ENCODE data around the gene DAAM1.

Gene DAAM1

GRCh38 chr14:59181791-59182190 is 6.7 kb upstream of the DAAM1 start:
- Histone ChIP-seq H3K27me3 (peaks cover 26% of the 10 kb centered on the region), H3K36me3 (no peaks in the 10 kb centered on the region), H3K9me3 (no peaks in the 10 kb centered on the region), H3K27ac (no peak overlapping the region), H3K4me3 (ENCODE audit: low read depth in 1 of 2, low read length in 1 of 2) (no peak overlapping the region), H3K4me1 (ENCODE audit: control insufficient read depth in 1 of 2, insufficient read depth in 1 of 2, low read depth in 1 of 2, low read length in 1 of 2) (no peaks in the 10 kb centered on the region)
- no peak for TF ChIP-seq CTCF (IDR thresholded peaks at IDR 0.05)

- TF ChIP-seq CTCF (IDR thresholded peaks at IDR 0.05) = no peak
- H3K4me1 ChIP-seq (ENCODE audit: control insufficient read depth in 1 of 2, insufficient read depth in 1 of 2, low read depth in 1 of 2, low read length in 1 of 2) = peaks cover 3% of the 10 kb centered on the region in 2 experiments
- H3K27me3 ChIP-seq = peaks cover 35% of the 10 kb centered on the region
These were observed 5.8 kb upstream of the DAAM1 start for GRCh38 chr14:59182641-59183040.

GRCh38 chr14:59183150-59183549 is 5.3 kb upstream of the DAAM1 start:
- H3K27ac ChIP-seq = no peak overlapping the region
- no peaks in the 10 kb centered on the region for H3K36me3 ChIP-seq
- peaks cover 40% of the 10 kb centered on the region for H3K27me3 ChIP-seq
- TF ChIP-seq CTCF (IDR thresholded peaks at IDR 0.05) = no peak
- peaks cover 7 to 8% of the 10 kb centered on the region in 2 experiments for H3K4me1 ChIP-seq (ENCODE audit: control insufficient read depth in 1 of 2, insufficient read depth in 1 of 2, low read depth in 1 of 2, low read length in 1 of 2)
- H3K4me3 ChIP-seq (ENCODE audit: low read depth in 1 of 2, low read length in 1 of 2) = no peak overlapping the region
- no peaks in the 10 kb centered on the region for H3K9me3 ChIP-seq

More at GRCh38 chr14:59182641-59183040, 5.8 kb upstream of the DAAM1 start:
- H3K9me3 ChIP-seq = no peaks in the 10 kb centered on the region
- no peak overlapping the region for H3K4me3 ChIP-seq (ENCODE audit: low read depth in 1 of 2, low read length in 1 of 2)
- no peak overlapping the region for H3K27ac ChIP-seq
- H3K36me3 ChIP-seq = no peaks in the 10 kb centered on the region

- H3K27ac ChIP-seq = no peak overlapping the region
These were observed 4.1 kb upstream of the DAAM1 start for GRCh38 chr14:59184396-59184795.

GRCh38 chr14:59185676-59186075 is 2.8 kb upstream of the DAAM1 start:
- no peaks in the 10 kb centered on the region for H3K36me3 ChIP-seq
- peaks cover 25% of the 10 kb centered on the region in 2 experiments for H3K4me1 ChIP-seq (ENCODE audit: control insufficient read depth in 1 of 2, insufficient read depth in 1 of 2, low read depth in 1 of 2, low read length in 1 of 2)
- H3K4me3 ChIP-seq (ENCODE audit: low read depth in 1 of 2, low read length in 1 of 2) = no peak overlapping the region
- no peaks in the 10 kb centered on the region for H3K9me3 ChIP-seq
- H3K27ac ChIP-seq = no peak overlapping the region
- no peak for TF ChIP-seq CTCF (IDR thresholded peaks at IDR 0.05)
- peaks cover 56% of the 10 kb centered on the region for H3K27me3 ChIP-seq

More at GRCh38 chr14:59184396-59184795, 4.1 kb upstream of the DAAM1 start:
- H3K9me3 ChIP-seq = no peaks in the 10 kb centered on the region
- TF ChIP-seq CTCF (IDR thresholded peaks at IDR 0.05) = no peak
- peaks cover 13% of the 10 kb centered on the region in 2 experiments for H3K4me1 ChIP-seq (ENCODE audit: control insufficient read depth in 1 of 2, insufficient read depth in 1 of 2, low read depth in 1 of 2, low read length in 1 of 2)
- no peaks in the 10 kb centered on the region for H3K36me3 ChIP-seq
- H3K4me3 ChIP-seq (ENCODE audit: low read depth in 1 of 2, low read length in 1 of 2) = no peak overlapping the region
- peaks cover 43% of the 10 kb centered on the region for H3K27me3 ChIP-seq

GRCh38 chr14:59186306-59186705 is 2.2 kb upstream of the DAAM1 start:
- Histone ChIP-seq H3K4me3 (ENCODE audit: low read depth in 1 of 2, low read length in 1 of 2) (no peak overlapping the region), H3K36me3 (no peaks in the 10 kb centered on the region), H3K4me1 (ENCODE audit: control insufficient read depth in 1 of 2, insufficient read depth in 1 of 2, low read depth in 1 of 2, low read length in 1 of 2) (peaks cover 25% of the 10 kb centered on the region in 2 experiments), H3K9me3 (no peaks in the 10 kb centered on the region), H3K27ac (no peak overlapping the region), H3K27me3 (peaks cover 61% of the 10 kb centered on the region)
- no peak for TF ChIP-seq CTCF (IDR thresholded peaks at IDR 0.05)

Measured in neutrophil (primary cell).